GDM1 (cell line): ENCODE measurements around the gene IBA57.

Experiments
- DNase-seq: peaks from one replicate; lab custom pipeline; 2025; lab: John Stamatoyannopoulos, UW

The IBA57 gene

DNA sequence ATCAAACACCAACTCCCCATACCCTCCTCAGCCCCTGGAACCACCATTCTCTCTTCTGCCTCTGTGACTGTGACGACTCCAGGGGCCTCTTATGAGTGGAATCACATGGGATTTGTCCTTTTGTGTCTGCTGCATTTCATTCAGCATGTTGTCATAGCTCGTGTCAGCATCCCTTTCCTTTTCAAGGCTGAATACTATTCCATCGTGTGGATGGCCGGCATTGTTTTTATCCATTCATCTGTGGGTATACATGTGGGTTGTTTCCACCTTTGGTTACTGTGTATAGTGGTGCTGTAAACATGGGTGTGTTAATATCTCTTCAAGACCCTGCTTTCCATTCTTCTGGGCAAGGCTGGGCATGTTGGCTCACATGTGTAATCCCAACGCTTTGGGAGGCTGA, 25.2 kb downstream of the IBA57 start:
- DNase-seq: no peak

DNA sequence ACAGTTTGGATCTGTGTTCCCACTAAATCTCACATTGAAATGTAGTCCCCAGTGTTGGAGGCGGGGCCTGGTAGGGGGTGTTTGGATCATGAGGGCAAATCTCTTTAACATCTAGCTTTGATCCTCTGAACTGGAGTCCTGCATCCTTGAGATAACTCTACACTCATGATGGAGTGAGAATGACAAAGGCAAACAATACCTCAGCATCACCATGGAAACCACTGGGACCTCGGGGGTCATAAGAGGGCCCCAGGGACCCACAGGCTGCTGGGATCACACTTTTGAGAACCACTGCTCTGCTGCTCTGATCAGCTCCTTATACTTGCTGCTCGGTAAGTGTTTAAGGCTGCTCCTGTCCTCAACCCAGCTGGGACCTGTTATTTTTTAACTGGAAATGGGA, 28.8 kb downstream of the IBA57 start:
- no peak for DNase-seq

DNA sequence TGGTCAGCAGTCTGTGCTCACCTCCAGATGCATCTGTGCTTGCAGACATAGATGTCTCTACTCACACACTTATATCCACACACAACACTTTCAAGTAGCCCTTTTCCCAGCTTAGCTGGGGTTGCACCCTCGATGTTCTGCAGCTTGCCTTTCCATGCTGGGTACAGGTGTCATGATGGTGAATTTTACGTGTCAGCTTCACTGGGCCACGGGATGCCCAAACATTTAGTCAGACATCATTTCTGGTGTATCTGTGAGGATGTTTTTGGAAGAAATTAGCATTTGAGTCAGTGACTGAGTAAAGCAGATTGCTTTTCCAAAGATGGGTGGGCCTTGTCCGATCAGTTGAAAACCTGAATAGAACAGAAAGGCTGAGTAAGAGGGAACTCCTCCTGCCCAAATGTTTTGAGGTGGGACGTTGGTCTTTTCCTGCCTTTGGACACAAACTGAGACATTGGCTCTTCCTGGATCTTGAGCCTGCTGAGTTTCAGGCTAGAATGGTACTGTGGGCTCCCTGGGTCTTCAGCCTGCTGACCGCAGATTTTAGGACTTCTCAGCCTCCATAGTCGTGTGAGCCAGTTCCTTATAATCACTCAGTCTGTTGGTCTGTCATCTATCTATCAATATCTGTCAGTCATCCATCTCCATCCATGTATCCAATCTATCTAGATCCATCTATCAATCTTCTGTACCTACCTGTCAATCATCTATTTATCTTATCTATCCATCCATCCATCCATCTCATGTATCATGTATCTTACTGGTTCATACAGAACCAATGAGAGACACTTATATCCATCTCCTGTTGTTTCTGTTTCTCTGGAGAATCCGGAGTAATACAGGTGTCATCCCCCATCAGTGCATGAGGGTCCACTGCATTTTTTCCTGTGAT, 29.6 kb downstream of the IBA57 start:
- no peak for DNase-seq

DNA sequence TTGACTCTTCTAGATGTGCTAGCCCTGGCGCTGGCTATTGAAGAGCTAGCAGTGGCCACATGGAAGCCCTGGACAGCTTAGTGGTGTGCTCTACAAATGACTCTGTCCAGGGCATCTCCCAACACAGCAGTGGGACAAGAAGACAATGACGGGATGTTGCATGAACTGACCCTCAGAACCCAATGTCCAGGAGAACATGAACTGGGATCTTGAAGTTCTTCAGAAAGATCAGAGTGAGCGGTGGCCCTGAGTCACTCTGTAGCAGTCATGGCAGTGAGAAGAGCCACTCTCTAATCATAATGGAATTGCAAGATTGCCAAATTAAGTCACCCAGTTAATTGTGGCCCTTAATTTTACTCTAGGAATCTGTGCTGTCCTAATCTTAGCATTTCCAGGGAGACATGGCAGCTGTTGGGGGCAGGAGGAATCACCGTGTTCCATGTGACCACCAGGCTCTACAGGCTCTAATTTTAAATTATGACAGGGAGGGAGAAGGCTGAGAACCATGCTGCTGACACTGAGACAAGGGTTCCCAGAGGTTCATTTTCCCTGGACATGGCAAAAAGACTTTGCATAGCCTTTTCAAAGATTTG, 32.0 kb downstream of the IBA57 start:
- no peak for DNase-seq

DNA sequence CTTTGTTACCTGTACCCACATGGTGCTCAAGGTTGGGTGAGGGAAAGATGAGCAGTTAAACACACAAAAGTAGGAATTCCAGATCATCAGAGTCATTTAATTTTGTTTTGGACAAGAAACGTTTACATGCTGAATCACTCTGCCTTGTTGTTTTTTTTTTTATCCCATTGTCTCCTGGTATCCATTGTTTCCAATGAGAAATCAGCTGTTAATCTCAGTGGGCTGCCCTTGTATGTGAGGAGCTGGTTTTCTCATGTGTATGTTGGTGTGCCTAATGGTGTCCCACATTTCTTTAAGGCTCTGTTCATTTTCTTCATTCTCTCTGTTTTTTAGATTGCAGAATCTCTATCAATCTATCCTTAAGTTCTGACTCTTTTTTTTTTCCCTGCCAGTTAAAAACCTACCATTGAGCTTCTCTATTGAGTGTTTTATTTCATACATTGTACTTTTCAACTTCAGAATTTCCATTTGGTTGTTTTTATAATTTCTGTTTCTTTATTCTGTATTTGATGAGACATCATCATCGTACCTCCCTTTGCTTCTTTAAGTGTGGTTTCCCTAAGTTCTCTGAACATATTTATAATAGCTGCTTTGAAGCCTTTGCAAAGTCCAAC, 33.5 kb downstream of the IBA57 start:
- DNase-seq: no peak

DNA sequence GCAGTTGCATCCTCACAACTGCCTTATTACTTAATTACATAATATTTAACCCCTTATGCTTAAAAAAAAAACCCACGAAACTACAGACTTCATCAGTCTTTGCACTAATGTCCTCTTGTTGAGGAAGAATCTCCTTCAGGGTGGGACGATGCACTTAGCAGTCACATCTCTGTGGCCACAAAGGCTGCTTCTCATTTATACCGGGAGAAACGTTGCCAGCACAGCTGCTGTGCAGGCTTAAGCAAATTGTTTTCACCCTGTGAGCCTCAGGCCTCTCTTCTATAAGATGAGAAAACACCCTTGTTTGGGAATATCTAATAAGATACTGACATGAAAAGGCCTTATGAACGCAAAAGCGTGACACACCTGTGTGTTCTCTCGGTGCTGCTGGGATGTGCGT, 39.4 kb downstream of the IBA57 start:
- DNase-seq: no peak

DNA sequence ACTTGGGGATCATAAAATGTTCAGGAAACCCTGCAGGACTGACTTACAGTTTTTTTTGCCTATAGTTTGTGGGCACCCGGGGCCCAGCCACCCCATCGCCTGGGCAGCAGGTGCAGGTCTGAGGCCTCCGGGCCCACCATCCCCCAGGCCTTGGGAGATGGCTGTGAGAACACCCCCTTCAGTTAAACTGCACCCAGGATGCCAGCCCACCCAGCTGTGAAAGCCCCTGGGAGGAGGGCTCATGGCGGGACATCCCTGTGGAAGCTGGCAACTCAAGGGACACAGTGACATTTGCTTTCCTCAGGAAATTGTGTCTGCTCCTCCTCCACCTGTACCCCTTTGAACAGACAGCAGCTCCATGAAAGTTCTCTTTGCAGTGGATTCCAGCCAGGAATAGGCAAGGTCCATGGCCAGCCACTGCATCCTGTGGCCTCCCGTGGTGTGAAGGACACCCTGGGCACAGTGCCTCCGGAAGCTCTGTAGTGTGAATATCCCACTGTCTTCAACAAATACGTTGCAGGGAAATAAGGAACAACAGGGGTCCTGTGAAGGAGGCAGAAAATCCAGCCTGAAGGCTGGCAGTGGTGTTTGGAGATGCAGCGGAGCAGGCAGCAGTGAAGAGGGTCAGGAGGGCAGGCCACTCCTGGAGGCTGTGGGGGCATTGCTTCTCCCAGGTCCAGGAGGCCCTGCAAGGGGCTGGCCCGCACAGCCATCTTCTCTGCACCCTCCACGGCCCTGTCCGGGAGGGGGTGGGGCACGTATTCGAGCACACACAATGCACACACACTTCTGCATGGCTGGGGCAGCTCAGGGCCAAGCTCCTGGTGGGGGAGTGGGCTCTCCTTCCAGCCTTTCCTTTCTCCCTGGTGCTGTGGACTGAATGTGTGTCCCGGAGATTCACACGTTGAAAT, 40.2 kb downstream of the IBA57 start:
- DNase-seq: no peak

DNA sequence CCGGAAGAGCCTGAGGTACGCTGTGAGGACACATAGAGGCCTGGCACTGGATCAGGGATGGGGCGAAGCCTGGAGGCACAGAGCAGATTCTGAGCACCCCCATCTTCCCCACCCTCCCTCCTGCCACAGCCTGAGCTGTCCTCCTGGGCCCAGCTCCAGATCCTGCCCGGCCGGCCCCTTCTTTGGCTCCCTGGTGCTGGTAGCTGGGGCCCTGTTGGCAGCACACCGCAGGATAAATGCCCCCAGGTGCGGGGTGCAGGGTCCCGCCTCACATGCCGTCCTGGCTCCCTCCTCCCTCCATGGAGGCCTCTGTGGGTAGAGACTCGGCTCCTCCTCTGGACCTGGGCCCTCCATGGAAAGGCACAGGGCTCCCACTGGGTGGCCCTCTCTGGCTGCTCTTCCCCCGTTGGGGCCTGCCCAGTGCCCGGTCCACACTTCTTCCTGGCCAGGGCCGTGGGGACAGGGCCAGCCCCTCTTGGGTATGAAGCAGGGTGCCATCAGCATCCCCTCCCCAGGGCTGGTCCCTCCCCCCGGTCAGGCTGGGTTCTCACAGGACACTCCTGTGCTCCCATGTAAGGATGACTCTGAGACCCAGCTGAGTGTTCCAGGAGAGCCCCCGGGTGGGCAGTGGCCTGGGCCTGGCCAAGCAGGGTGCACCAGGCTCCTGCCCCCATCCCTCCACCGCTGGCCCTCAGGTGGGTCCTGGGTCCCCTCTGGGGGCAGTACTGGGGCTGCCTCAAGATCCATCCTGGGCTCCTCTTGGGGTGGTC, 41.2 kb downstream of the IBA57 start:
- DNase-seq: no peak

DNA sequence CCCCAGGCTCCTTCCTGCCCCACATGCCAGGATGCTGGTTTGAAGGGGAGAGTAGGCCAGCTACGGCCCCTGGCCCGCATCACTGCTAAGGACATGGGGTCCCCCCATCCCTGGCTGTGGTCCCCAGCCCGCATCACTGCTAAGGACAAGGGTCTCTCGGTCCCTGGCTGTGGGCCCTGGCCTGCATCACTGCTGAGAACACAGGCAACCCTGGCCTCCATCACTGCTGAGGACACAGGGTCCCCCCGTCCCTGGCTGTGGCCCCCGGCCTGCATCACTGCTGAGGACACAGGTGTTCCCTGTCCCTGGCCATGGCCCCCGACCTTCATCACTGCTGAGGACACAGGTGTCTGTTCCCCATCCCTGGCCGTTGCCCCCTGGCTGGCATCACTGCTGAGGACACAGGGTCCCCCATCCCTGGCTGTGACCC, 41.8 kb downstream of the IBA57 start:
- no peak for DNase-seq

DNA sequence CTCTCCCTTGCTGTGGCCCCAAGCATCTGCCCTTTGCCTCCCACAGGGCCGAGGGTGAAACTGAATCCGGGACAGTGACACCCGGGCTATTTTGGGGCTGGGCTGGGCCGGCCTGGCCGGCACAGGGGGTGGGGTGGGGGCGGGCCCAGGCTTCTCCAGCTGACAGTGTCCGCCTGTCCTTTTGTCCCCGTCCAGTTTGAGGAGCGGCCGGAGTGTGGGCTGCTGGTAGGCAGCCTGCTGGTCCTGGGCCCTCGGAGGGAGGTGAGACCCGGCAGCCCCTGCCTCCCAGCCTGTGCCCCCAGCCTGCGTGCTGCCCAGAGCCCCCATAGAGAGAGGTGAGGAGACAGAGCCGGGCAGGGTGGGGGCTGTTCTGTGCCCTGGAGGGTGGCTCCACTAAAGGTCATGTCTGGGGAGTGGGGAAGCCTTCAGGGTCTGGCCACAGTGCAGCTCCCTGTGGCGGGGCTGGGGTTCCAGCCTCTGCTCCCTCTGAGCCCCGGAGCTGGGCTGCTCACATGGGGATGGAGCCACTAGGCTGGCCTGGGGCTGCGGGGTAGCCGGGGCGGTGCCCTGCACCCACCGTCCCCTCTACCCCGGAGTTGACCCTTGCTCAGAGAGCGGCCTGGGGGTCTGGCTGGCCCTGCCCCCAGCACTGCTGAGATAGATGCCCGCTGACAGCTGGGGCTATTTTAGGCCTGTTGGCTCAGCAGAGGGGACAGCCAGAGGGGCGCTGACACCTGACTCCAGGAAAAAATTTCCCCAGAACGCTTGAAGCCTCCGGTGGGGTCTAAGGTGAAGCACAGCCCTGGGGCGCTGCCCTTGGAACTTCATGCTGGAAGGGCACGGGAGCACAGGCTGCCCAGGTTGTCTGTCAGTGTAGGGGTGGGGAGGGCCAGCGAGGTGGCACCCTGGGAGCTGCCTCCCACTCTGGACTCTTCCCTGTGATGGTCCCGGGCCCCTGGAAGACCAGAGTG, 42.5 kb downstream of the IBA57 start, which contains the start of gene OBSCN:
TSS of gene OBSCN (plus strand) at position 194 of the 971 bp plus-strand sequence. CDS start 3,740 bp downstream, outside the sequence.
- DNase-seq: no peak

DNA sequence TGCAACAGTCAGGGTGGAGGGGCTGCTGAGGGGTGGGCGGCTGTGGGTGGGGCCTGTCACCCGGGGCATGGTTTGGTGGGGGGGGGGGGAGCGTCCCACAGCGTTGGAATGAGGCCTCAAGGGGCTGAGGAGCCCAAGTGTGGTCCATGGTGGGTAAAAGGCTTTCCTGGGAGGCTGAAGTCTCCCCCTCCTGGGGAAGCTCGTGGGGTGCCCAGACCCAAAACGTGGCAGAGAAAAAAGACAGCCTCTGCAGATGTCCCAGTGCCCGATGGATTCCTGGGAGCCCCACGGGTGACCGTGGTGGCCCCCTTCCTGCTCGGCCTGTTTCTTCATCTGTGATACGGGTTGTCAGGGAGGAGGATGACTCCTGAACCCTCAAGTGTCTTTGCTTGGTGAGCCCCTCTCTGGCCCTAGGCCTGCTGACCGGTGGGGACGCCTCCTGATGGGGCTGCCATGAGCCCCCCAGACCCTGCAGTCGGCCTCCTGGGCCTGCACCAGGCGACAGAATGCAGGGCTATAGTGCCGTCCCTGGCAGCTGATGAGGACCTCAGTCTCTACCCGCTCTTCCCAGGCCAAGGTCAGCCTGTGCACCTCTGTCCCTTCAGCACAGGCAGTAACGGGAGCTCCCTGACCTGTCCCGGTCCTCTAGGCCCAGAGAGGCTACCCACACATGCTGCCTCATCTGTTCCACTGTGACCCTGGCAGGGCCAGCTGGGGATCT, 43.4 kb downstream of the IBA57 start:
- no peak for DNase-seq

DNA sequence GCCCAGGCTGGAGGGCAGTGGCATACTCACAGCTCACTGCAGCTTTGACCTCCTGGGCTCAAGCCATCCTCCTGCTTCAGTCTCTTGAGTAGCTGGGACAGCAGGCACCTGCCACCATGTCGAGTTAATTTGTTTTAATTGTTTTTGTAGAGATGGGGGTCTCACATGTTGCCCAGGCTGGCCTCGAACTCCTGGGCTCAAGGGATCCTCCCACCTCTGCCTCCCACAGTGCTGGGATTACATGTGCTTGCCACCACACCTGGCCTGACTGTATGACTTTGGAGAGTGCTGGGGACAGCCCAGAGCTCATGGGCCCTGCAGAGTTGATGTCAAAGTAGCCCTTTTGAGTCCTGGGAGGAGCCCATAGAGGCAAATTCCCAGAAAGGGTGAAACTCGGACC, 44.1 kb downstream of the IBA57 start:
- no peak for DNase-seq

DNA sequence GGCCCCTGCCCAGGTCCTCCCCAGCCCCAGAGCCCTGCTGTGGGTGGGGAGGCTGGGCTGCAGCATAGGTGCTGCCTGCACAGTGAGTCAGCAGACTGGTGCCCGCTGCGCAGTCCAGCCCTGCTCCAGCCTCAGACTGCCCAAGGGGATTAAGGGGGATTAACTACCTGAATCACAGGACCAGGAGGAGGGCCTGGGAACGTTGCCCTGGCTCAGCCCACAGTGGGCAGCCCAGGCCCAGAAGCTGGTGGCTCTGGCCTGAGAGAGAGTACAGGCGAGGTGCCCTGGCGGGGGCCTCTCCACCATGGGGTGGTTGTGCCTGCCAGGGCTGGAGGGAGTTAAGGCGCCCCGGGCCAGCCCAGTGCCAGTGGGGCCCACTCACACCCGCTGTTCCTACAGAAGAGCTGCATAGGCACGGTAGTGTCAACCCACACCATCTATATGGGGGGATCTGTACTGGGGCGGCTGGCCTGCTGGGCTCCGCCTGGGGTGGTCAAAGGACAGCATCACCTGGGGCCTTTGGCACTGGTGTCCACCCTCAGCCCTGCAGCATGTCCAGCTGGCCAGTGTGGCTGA, 44.6 kb downstream of the IBA57 start:
- DNase-seq: no peak

DNA sequence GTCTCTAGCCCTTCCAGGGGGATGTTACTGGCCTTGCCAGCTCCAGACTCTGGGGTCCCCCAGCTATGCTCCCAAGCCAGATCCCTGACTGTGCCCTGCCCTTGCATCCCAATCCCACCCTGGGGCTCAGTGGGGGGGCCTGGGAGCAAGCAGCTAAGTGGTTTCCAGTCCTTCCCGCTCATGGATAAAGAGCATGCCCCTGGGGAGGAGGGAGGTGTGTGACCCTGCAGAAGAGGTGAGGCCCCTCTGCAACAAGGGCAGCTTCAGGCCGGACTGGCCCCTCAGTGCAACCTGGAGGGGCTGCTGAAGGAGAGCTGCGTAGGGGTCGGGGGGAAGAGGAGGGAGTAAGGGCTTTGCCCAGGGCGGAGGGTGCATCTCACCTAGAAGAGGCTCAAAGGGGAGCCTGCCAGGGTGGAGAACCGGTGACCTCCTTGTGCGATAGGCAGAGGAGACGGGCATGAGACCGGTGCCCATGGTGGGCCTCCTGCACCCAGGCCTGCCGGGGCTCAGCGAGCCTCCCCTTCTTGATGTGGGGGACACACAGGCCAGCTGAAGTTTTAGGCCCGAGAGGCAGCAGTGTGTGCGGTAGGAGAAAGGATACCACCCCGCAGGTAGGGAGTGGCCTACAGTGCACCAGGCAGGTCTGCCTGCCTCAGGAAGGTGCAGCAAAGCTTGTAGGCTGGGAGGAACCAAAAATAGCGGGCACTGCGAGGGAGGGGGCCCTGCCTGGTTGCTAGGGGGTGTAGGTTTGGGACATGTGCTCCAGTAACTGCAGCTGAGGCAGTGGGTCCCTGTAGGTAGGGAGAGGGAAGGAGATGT, 45.3 kb downstream of the IBA57 start:
- DNase-seq: no peak

DNA sequence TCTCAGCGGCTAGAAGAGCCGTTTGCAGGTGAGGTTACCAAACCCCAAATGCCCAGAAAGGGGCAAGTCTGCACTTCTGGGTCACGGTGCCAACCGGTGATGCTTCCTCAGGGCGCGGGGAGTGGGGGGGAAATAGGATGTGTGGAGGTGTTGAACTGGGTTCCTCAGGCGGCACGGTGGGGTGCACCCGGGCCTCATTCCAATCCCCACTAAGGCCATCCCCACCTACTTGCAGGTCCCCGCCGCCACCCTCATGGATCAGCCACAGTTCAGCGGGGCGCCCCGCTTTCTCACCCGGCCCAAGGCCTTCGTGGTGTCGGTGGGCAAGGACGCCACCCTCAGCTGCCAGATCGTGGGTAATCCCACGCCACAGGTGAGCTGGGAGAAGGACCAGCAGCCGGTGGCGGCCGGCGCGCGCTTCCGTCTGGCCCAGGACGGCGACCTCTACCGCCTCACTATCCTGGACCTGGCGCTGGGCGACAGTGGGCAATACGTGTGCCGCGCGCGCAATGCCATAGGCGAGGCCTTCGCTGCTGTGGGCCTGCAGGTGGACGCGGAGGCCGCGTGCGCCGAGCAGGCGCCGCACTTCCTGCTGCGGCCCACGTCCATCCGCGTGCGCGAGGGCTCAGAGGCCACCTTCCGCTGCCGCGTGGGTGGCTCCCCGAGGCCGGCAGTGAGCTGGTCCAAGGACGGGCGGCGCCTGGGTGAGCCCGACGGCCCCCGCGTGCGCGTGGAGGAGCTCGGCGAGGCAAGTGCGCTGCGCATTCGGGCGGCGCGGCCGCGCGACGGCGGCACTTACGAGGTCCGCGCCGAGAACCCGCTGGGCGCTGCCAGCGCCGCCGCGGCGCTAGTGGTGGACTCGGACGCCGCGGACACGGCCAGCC, 46.2 kb downstream of the IBA57 start:
- no peak for DNase-seq

DNA sequence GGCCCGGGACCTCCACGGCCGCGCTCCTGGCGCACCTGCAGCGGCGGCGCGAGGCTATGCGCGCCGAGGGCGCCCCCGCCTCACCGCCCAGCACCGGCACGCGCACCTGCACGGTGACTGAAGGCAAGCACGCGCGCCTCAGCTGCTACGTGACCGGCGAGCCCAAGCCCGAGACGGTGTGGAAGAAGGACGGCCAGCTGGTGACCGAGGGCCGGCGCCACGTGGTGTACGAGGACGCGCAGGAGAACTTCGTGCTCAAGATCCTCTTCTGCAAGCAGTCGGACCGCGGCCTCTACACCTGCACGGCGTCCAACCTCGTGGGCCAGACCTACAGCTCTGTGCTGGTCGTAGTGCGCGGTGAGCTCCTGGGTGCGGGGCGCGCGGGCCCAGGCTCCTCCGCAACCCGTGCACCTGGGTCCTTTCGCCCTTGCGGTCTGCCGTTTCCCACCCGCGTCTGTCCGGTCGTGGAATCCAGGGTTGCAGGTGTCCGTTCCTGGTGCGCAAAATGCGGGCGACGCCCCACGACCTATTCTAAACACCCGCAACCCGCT, 46.9 kb downstream of the IBA57 start:
- DNase-seq: no peak
